ENCODE measurements around the gene MRGPRG.

DNA sequence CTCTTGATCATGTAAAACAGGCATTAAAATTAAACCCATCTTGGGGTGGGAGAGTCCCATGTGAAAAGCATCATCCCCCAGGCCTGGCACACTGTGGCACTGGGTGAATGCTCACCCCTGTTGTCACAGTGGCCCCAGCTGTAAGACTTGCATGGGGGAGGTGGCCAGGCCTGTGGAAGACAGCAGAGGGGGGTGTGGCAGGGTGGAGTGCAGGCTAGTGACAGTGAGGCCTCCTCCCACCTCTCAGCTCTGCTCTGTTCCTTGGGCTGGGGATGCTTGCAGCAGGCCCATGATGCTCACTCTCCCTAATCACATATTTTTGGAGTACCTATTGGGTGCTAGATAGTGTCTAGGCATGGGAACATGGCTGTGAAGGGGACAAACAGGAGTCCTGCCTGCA is 43.4 kb downstream of the MRGPRG start:
- TF ChIP-seq, protein P1, sequence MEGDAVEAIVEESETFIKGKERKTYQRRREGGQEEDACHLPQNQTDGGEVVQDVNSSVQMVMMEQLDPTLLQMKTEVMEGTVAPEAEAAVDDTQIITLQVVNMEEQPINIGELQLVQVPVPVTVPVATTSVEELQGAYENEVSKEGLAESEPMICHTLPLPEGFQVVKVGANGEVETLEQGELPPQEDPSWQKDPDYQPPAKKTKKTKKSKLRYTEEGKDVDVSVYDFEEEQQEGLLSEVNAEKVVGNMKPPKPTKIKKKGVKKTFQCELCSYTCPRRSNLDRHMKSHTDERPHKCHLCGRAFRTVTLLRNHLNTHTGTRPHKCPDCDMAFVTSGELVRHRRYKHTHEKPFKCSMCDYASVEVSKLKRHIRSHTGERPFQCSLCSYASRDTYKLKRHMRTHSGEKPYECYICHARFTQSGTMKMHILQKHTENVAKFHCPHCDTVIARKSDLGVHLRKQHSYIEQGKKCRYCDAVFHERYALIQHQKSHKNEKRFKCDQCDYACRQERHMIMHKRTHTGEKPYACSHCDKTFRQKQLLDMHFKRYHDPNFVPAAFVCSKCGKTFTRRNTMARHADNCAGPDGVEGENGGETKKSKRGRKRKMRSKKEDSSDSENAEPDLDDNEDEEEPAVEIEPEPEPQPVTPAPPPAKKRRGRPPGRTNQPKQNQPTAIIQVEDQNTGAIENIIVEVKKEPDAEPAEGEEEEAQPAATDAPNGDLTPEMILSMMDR (IDR thresholded peaks at IDR 0.05; ENCODE audit: low read depth, low read length) = no peak
- TF ChIP-seq EZH2phosphoT487 (IDR thresholded peaks at IDR 0.05; ENCODE audit: low read depth) = no peak

All from OCI-LY3 (cell line).